GM21786 (cell line): ENCODE measurements around the gene TM4SF18.

Experiments
- ATAC-seq: cut with Tn5 transposase; IDR thresholded peaks from one replicate; pipeline ENCODE4 v1.9.1; 2021; ENCODE audit not compliant: unreplicated experiment

The TM4SF18 gene

DNA sequence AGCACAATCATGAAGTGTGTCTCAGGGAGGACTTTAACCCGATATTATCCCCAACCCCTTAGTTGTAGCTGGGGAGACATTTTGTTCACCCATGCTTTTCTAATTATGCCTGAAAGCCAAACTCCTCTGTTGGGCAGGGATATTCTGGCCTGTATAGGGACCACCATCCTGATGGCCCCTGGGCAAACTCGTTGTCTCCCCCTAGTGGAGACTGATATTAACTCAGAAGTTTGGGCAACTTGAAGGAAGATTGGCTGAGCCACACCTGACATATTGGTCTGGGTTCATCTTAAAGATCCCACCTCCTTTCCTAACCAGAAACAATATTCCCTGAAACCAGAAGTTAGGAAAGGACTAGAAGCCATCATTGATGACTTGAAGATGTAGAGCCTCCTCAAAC lies 42.3 kb downstream of the TM4SF18 start:
- ATAC-seq: no peak

DNA sequence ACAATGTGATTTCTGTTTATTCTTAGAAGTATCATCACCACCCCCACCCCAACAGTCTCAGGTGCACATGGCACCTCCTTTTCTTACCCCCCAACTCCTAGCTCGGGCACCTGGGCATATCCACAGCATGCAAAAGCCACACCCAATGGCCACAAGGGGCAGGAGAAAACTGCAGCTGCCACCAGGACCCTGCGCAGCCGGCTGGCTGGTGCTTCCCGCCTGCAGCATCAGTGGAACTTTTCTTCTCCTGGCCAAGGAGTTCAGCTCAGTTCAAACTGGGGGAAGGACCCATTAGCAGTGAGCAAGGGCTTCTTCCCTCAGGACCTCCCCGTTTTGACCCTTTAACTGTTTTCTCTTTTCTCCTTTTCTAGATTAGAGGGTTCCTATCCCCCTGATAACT lies 44.8 kb downstream of the TM4SF18 start:
- no peak for ATAC-seq

DNA sequence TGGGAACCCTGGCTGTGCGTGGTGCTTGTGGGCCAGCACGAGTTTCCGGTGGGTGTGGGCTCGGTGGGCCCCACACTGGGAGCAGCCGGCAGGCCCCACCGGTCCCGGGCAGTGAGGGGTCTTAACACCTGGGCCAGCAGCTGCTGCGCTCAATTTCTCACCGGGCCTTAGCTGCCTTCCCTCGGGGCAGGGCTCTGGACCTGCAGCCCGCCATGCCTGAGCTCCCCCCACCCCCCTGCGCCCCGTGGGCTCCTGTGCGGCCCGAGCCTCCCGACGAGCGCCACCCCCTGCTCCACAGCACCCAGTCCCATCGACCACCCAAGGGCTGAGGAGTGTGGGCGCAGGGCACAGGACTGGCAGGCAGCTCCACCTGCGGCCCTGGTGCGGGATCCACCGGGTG lies 49.4 kb downstream of the TM4SF18 start:
- no peak for ATAC-seq

DNA sequence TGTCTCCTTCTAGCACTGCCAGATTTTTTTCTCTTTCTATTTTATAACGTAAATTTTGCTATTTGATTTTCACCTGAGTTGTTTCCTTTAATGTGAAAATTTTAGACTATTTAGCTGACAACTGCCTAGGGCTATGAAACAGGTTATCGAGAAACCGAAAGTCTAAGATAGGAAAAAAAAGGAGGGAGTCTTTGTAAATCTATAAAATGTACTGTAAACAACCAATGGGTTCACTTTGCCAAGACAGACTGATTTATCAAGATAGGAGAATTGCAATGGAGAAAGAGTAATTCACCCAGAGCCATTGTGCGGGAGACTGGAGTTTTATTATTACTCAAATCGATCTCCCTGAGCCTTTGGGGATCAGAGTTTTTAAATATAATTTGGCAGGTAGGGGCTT lies 50.0 kb downstream of the TM4SF18 start:
- no peak for ATAC-seq

DNA sequence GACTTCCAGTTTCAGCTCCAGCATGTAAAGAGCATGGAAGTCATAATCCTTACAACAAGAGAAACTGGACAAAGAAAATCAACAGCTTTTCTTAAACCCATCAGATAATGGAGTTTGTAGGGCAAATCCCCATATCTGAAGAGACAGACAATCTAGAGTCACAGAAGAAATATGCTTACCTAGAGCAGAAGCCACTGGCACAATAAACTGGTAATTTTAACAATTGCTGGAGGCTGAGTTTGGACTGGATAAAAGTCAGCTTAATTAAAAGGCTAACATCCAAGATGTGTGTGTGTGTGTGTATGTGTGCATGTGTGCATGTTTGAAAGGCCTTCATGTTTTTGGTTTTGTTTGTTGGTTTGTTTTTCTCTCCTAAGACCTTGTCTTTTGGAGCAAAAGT lies 50.6 kb downstream of the TM4SF18 start:
- no peak for ATAC-seq

DNA sequence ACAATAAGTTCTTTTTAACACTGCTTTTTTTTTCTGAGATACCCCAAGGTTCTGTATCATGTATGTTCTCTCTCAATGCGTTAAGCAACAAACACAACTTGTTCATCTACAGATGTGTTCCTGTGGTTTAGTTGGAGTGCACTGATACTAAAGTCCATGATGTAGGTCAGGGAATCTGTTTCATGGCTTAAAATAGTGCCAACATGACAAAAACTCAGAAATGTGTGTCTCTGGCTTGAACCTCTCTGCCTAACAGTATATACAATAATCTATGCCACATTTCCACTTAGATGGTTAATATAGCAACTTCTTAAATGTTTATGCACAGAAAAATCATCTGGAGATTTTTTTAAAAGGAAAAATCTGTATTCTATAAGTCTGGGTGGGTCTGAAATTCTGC lies 51.1 kb downstream of the TM4SF18 start:
- ATAC-seq: no peak

DNA sequence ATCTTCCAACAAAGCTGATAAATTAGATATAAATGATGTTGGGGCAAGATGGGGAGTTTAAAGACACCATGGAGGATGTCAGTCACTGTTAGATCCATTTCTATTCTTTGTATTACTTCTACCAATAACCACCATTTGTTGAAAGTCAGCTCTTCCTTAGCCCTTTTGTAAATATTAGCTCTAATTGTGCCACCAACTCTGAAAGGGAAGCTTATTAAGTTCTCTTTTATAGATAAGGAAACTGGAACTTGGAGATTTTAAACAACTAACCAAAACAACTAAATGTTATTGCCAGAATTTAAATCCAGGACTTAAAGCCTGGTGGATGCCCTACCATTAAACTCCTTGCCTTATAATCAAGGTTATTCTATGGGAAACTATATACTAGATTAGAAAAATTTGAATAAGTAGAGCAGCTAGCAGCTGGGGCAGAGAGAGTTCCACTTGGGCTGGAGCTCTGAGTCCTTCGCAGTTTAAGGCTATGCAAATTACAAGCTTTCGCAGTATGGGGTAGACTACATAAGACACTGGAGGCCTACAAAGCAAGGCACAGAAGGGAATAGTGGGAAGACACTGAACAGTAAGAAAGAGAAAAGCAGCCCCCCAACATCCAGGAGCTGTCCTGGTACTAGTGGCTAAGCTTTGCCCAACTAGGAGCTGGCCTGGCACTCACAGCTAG lies 52.6 kb downstream of the TM4SF18 start:
- no peak for ATAC-seq

DNA sequence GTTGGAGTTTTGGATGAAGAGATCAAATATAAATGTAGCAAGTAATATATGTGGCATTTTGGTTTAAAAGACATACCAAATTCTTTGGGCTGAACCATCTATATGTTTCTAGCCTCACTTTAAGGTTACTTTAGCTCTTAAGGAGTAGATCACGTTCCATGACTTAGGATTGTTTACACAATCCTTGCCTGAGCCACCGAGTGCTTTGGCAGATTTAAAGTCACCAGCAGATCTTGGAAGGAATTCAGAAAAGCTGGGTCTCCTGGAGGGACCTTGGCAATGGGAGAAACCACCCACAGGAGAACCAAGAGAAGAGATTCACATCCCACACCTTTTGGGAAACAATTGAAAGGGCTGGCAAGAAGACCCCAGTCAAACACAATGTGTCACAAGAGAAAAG lies 54.5 kb downstream of the TM4SF18 start:
- no peak for ATAC-seq

DNA sequence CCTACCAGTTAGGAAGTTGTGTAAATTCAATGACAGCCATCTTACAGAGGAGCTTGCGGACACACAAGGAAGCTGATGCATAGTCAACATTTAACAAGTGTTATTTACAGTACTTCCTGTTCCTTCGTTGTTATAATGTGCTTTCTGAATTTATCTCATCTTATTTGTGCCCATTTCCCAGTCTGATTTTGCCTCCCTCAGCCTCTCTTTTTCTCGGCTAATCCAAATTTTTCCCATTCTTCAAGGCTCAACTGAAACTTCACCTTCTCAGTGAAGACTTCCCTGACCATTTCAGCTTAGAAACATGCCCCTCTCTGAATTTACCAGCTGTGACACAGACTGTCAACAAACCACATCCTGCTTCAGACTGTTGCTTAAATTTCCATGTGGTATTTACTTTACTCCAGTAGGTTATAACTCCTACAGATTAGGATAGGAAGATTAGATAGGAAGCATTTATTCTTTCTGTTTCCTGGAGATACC lies 56.1 kb downstream of the TM4SF18 start:
- ATAC-seq: peak; percentile 74

DNA sequence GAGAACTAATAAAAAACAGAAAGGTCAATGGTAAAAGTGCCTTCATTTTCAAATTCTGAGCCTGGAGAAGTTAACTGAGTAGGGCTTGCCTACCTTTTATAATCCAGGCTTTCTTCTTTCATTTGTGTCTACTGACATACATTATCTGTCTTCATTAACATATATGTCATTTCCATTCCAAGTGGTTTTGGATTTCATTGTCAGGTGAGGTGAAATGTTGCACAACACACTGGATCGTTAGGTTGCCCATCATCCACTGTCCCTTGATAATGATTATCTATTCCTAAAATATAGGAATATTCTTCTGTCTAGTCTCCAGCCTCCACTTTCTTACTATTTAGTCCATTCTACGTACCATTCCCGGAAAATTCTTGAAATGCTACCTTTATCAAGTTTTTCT lies 56.8 kb downstream of the TM4SF18 start:
- no peak for ATAC-seq

DNA sequence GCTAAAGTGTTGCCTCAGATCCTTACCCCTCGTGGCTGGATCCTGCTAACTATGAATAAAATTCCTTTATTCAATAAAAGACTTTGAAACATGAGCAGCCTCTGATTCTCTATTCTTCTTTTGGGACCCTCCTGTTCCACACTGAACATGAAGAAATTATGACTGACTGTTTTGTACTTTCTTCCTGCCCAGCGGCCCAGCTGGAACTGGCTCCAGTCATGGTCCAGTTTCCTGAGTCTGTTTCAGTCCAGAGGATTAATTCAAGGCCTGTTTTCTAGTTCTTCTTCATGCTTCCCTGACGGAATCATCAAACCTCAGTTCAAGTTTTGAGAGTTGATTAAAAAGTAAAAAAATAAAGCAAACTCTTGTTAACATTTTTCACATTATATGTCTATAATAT lies 59.2 kb downstream of the TM4SF18 start:
- ATAC-seq: no peak

DNA sequence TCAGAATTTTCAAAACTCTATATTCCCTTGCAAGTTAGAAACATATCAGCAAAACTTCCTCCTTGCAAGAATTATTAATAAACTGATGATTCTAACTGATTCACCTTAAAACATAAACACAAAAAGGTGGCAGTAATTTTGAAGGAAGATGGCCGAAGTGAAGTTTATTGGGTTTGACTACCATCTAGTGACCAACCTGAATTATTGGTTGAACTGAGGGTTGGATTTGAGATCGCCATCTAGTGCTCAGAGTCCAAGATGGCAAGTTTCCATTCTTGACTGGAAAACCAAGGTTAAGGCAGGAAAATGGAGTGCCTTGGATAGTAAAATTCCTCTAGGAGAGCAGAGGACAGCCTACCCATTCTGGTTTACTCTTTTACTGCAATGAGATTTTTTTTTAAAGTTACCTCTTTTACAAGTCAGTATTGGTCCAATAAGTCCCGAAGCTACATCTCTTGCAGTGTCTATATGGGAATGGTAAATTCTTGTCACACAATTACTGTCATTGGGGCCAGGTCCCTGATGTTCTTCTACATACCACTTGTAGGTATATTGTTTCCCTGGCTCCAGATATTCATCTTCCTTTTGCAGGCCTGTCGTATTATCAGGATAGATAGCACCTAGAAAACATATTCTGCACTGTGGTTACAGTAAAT lies 60.2 kb downstream of the TM4SF18 start:
- ATAC-seq: peak; percentile 78

DNA sequence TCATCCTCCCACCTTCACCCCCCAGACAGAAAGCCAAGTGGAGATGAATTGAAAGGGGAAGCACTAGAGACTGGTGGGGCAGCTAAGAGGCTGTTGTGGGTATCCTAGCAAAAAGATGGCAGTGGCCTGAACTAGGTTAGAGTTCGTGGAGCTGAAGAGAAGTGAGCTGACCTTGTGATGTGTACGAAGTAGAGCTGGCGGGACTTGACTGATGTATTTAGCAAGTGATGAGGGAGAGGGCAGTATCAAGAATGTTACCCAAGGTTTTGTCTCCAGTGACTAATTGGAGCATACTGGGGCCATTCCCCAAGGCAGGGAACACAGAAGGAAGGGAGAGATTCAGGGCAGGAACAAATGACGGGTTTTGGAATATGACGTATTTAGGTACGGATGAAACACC lies 61.8 kb downstream of the TM4SF18 start:
- ATAC-seq: no peak

DNA sequence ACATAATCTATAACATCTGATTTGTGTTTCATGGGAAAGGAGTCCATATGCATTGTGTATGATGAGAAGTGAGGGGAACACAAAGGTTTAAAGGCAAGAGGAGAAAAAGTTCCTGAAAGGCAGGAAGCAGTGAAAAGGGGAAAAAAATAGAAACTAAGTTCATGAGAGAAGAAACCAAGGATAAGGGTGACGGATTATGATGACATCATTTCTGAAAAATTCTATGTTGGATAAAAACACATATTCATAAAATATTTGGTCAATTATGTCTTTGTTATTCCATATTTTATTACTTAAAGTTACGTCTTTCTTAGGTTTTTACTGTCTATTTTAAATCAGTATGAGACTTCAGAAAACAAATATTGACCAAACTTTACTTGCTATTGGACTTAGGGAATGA lies 63.3 kb downstream of the TM4SF18 start:
- ATAC-seq: no peak

DNA sequence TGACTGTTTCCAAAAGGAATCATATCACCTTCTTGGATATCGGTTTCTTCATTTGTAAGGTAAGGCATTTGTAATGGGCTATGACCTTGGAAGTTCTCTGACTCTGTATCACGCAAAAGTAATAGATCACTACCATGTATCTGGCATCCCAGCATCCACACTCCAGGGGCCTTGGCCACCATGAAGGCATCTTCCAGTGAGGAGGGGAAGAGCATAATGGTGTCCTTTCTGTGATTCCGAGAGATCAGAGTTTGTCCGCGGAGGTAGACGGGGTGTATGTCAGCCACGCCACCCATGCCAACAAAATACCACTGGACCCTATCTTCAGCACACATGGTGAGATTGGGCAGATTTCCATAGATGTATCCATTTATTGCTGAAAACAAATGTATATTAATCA lies 63.7 kb downstream of the TM4SF18 start:
- ATAC-seq: no peak
